Measurements from ENCODE around the gene TSSK1B.

Gene TSSK1B

GRCh38 chr5:113433071-113433470 is 1.7 kb downstream of the TSSK1B start:
- H4K91ac ChIP-seq (ENCODE audit: low read depth, low read length, poor library complexity), result no peak overlapping the region
- no peaks in the 10 kb centered on the region for H3K4me1 ChIP-seq (ENCODE audit: control insufficient read depth in 2 of 2, insufficient read depth in 1 of 2, low read depth in 1 of 2, low read length in 2 of 2)
- peak overlapping the region; percentile 47 for H3K14ac ChIP-seq (ENCODE audit: low read length)
- H2BK15ac ChIP-seq (ENCODE audit: low read length), result no peak overlapping the region
- no peak overlapping the region for H3K4me3 ChIP-seq (ENCODE audit: low read length in 2 of 2)
- no peak overlapping the region for H4K8ac ChIP-seq (ENCODE audit: low read depth, low read length)
- H3K9me3 ChIP-seq (replicated peaks in 1 of 2; ENCODE audit: control insufficient read depth in 2 of 2, insufficient read depth in 1 of 2, low read depth in 1 of 2, low read length in 2 of 2), result no peaks in the 10 kb centered on the region
- H3K79me1 ChIP-seq (ENCODE audit: low read depth, low read length), result no peaks in the 10 kb centered on the region
- no peak overlapping the region for H2BK12ac ChIP-seq (ENCODE audit: low read length)
- H3K23ac ChIP-seq (ENCODE audit: low read depth, low read length, poor library complexity), result no peak overlapping the region
- peak overlapping the region; percentile 7 for H3K18ac ChIP-seq (ENCODE audit: low read length)
- no peak overlapping the region for H3K4me2 ChIP-seq (ENCODE audit: insufficient read depth, low read length, poor library complexity, severe bottlenecking)
- H3K27ac ChIP-seq (replicated peaks; ENCODE audit: low read length), result no peak overlapping the region
- no peaks in the 10 kb centered on the region for H3K36me3 ChIP-seq (replicated peaks in 1 of 2; ENCODE audit: control insufficient read depth in 2 of 2, insufficient read depth in 2 of 2, low read length in 2 of 2)
- H2BK5ac ChIP-seq (ENCODE audit: low read length), result no peak overlapping the region
- no peak overlapping the region for H2BK120ac ChIP-seq (ENCODE audit: low read depth, low read length)
- no peak for DNase-seq (ENCODE audit: low spot score)
- WGBS, 2 donors (ENCODE audit: extremely low coverage in 2 of 2, insufficient read length in 2 of 2, insufficient replicate concordance in 1 of 2), result no CpG with 5 or more reads among the region's 21 CpGs
- no peak overlapping the region for H2AFZ ChIP-seq (ENCODE audit: low read length)
- H3K9ac ChIP-seq (ENCODE audit: low read depth, low read length, poor library complexity), result no peak overlapping the region
- no peak overlapping the region for H3K4ac ChIP-seq (ENCODE audit: low read length)
- no peak overlapping the region for H2AK5ac ChIP-seq (ENCODE audit: low read depth, low read length)
- peaks cover 0 to 2% (median 0%) of the 10 kb centered on the region in 3 experiments for H3K27me3 ChIP-seq (ENCODE audit: control insufficient read depth in 3 of 3, insufficient read depth in 3 of 3, low read depth in 1 of 3, low read length in 3 of 3)

DNA sequence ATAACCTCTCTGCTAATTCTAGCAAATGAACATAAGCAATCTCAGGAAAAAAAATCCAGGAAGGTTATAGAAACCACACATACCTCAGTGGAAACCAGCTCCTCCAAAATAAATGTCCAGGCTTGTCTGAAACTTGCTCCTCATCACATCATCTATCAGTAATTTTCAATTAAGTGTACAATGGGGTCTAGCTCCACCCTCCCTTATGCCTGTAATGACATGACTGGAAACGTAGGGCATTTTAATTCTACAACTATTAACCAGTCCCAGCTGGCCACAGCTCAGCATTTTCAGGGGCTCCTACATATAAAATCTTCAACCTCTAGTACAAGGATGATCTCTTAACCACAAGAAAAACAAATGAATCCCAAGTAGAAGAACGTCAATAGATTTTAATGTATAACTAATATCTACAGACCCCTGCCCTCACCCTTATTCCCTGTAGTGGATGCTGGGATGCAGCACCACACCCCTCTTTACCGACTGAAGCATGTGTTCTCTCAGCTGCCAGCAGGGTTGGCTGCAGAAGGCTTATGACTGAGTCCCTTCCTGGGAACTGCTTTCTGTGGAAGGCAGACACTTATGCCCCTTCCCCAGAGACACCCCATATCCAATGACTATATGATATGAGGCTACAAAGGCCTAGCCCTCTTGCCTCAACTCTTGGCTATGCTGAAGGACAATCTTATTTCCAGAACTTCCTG is 6.8 kb downstream of the TSSK1B start:
- Histone ChIP-seq H2BK15ac (ENCODE audit: low read length) (no peak overlapping the region), H3K9me3 (replicated peaks in 1 of 2; ENCODE audit: control insufficient read depth in 2 of 2, insufficient read depth in 1 of 2, low read depth in 1 of 2, low read length in 2 of 2) (no peaks in the 10 kb centered on the region), H2BK5ac (ENCODE audit: low read length) (no peak overlapping the region), H3K79me1 (ENCODE audit: low read depth, low read length) (no peaks in the 10 kb centered on the region), H3K14ac (ENCODE audit: low read length) (no peak overlapping the region), H3K9ac (ENCODE audit: low read depth, low read length, poor library complexity) (no peak overlapping the region), H2BK120ac (ENCODE audit: low read depth, low read length) (no peak overlapping the region), H3K18ac (ENCODE audit: low read length) (no peak overlapping the region), H2AFZ (ENCODE audit: low read length) (no peak overlapping the region), H4K91ac (ENCODE audit: low read depth, low read length, poor library complexity) (no peak overlapping the region), H2BK12ac (ENCODE audit: low read length) (no peak overlapping the region), H3K27ac (replicated peaks; ENCODE audit: low read length) (no peak overlapping the region), H3K27me3 (ENCODE audit: control insufficient read depth in 3 of 3, insufficient read depth in 3 of 3, low read depth in 1 of 3, low read length in 3 of 3) (no peaks in the 10 kb centered on the region), H3K4ac (ENCODE audit: low read length) (no peak overlapping the region), H3K23ac (ENCODE audit: low read depth, low read length, poor library complexity) (no peak overlapping the region), H3K4me3 (ENCODE audit: low read length in 2 of 2) (no peak overlapping the region), H4K8ac (ENCODE audit: low read depth, low read length) (no peak overlapping the region), H2AK5ac (ENCODE audit: low read depth, low read length) (no peak overlapping the region), H3K4me2 (ENCODE audit: insufficient read depth, low read length, poor library complexity, severe bottlenecking) (no peak overlapping the region), H3K4me1 (ENCODE audit: control insufficient read depth in 2 of 2, insufficient read depth in 1 of 2, low read depth in 1 of 2, low read length in 2 of 2) (no peaks in the 10 kb centered on the region), H3K36me3 (replicated peaks in 1 of 2; ENCODE audit: control insufficient read depth in 2 of 2, insufficient read depth in 2 of 2, low read length in 2 of 2) (no peaks in the 10 kb centered on the region)
- no peak for DNase-seq (ENCODE audit: low spot score)
- no CpG with 5 or more reads among the region's 3 CpGs for WGBS, 2 donors (ENCODE audit: extremely low coverage in 2 of 2, insufficient read length in 2 of 2, insufficient replicate concordance in 1 of 2)

GRCh38 chr5:113425909-113426308 is 8.9 kb downstream of the TSSK1B start:
- H3K23ac ChIP-seq (ENCODE audit: low read depth, low read length, poor library complexity), result no peak overlapping the region
- no peak overlapping the region for H3K27ac ChIP-seq (replicated peaks; ENCODE audit: low read length)
- no peak overlapping the region for H2BK5ac ChIP-seq (ENCODE audit: low read length)
- DNase-seq (ENCODE audit: low spot score), result no peak
- H3K4me3 ChIP-seq (ENCODE audit: low read length in 2 of 2), result no peak overlapping the region
- no peak overlapping the region for H4K8ac ChIP-seq (ENCODE audit: low read depth, low read length)
- no peak overlapping the region for H2AFZ ChIP-seq (ENCODE audit: low read length)
- H2BK120ac ChIP-seq (ENCODE audit: low read depth, low read length), result no peak overlapping the region
- no CpG with 5 or more reads among the region's 3 CpGs for WGBS, 2 donors (ENCODE audit: extremely low coverage in 2 of 2, insufficient read length in 2 of 2, insufficient replicate concordance in 1 of 2)
- H3K4ac ChIP-seq (ENCODE audit: low read length), result no peak overlapping the region
- H2AK5ac ChIP-seq (ENCODE audit: low read depth, low read length), result no peak overlapping the region
- H2BK12ac ChIP-seq (ENCODE audit: low read length), result no peak overlapping the region
- no peaks in the 10 kb centered on the region for H3K27me3 ChIP-seq (ENCODE audit: control insufficient read depth in 3 of 3, insufficient read depth in 3 of 3, low read depth in 1 of 3, low read length in 3 of 3)
- no peak overlapping the region for H2BK15ac ChIP-seq (ENCODE audit: low read length)
- H3K79me1 ChIP-seq (ENCODE audit: low read depth, low read length), result no peaks in the 10 kb centered on the region
- H3K36me3 ChIP-seq (replicated peaks in 1 of 2; ENCODE audit: control insufficient read depth in 2 of 2, insufficient read depth in 2 of 2, low read length in 2 of 2), result no peaks in the 10 kb centered on the region
- H3K9ac ChIP-seq (ENCODE audit: low read depth, low read length, poor library complexity), result no peak overlapping the region
- no peak overlapping the region for H3K18ac ChIP-seq (ENCODE audit: low read length)
- H3K14ac ChIP-seq (ENCODE audit: low read length), result no peak overlapping the region
- H4K91ac ChIP-seq (ENCODE audit: low read depth, low read length, poor library complexity), result no peak overlapping the region
- no peak overlapping the region for H3K4me2 ChIP-seq (ENCODE audit: insufficient read depth, low read length, poor library complexity, severe bottlenecking)
- H3K9me3 ChIP-seq (replicated peaks in 1 of 2; ENCODE audit: control insufficient read depth in 2 of 2, insufficient read depth in 1 of 2, low read depth in 1 of 2, low read length in 2 of 2), result no peaks in the 10 kb centered on the region
- no peaks in the 10 kb centered on the region for H3K4me1 ChIP-seq (ENCODE audit: control insufficient read depth in 2 of 2, insufficient read depth in 1 of 2, low read depth in 1 of 2, low read length in 2 of 2)

DNA sequence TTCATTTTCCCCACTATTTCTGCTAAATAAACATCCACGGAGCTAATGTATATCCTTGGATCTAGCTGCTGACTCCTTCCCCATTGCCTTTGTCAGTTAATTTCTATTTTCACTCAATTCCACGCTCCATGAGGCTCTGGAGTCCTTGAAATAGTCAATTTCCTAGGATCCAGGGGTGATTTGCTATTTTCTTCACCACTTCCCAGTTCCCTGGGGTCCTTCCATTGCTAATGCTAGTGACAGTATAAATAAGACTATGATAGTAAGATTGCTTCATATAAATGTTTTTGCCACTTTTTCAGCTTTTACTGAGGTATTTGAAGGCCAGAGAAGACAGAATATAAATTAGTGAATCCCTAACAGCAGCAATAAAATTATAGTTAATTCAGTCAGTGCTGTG is 13.1 kb downstream of the TSSK1B start:
- Histone ChIP-seq H3K4ac (ENCODE audit: low read length) (no peak overlapping the region), H3K9ac (ENCODE audit: low read depth, low read length, poor library complexity) (no peak overlapping the region), H2BK120ac (ENCODE audit: low read depth, low read length) (no peak overlapping the region), H3K79me1 (ENCODE audit: low read depth, low read length) (no peaks in the 10 kb centered on the region), H3K18ac (ENCODE audit: low read length) (no peak overlapping the region), H3K4me1 (ENCODE audit: control insufficient read depth in 2 of 2, insufficient read depth in 1 of 2, low read depth in 1 of 2, low read length in 2 of 2) (no peaks in the 10 kb centered on the region), H3K27ac (replicated peaks; ENCODE audit: low read length) (no peak overlapping the region), H2AFZ (ENCODE audit: low read length) (no peak overlapping the region), H3K23ac (ENCODE audit: low read depth, low read length, poor library complexity) (no peak overlapping the region), H3K14ac (ENCODE audit: low read length) (no peak overlapping the region), H4K91ac (ENCODE audit: low read depth, low read length, poor library complexity) (no peak overlapping the region), H3K27me3 (ENCODE audit: control insufficient read depth in 3 of 3, insufficient read depth in 3 of 3, low read depth in 1 of 3, low read length in 3 of 3) (no peaks in the 10 kb centered on the region), H3K4me3 (ENCODE audit: low read length in 2 of 2) (no peak overlapping the region), H3K36me3 (replicated peaks in 1 of 2; ENCODE audit: control insufficient read depth in 2 of 2, insufficient read depth in 2 of 2, low read length in 2 of 2) (no peaks in the 10 kb centered on the region), H4K8ac (ENCODE audit: low read depth, low read length) (no peak overlapping the region), H2BK12ac (ENCODE audit: low read length) (no peak overlapping the region), H2BK5ac (ENCODE audit: low read length) (no peak overlapping the region), H3K4me2 (ENCODE audit: insufficient read depth, low read length, poor library complexity, severe bottlenecking) (no peak overlapping the region), H3K9me3 (replicated peaks in 1 of 2; ENCODE audit: control insufficient read depth in 2 of 2, insufficient read depth in 1 of 2, low read depth in 1 of 2, low read length in 2 of 2) (no peaks in the 10 kb centered on the region), H2BK15ac (ENCODE audit: low read length) (no peak overlapping the region), H2AK5ac (ENCODE audit: low read depth, low read length) (no peak overlapping the region)
- WGBS, 2 donors (ENCODE audit: extremely low coverage in 2 of 2, insufficient read length in 2 of 2, insufficient replicate concordance in 1 of 2), result no CpG with 5 or more reads among the region's 2 CpGs
- no peak for DNase-seq (ENCODE audit: low spot score)

Measured in neuronal stem cell (in vitro differentiated cells).